Measurements from ENCODE around the gene DLGAP3.

Gene DLGAP3

GRCh38 chr1:34900775-34901502 lies 28.5 kb downstream of the DLGAP3 start:
- no peak for DNase-seq

- DNase-seq: no peak
These were observed 29.5 kb downstream of the DLGAP3 start for GRCh38 chr1:34899906-34900305.

- no peak for DNase-seq
These were observed 30.0 kb downstream of the DLGAP3 start for GRCh38 chr1:34899471-34899870.

GRCh38 chr1:34898330-34898761 lies 31.1 kb downstream of the DLGAP3 start:
- no peak for DNase-seq

GRCh38 chr1:34896612-34897011 lies 32.8 kb downstream of the DLGAP3 start:
- DNase-seq: no peak

GRCh38 chr1:34889705-34890104 lies 39.7 kb downstream of the DLGAP3 start:
- no peak for DNase-seq

- no peak for DNase-seq
These were observed 41.9 kb downstream of the DLGAP3 start for GRCh38 chr1:34887593-34887992.

GRCh38 chr1:34885405-34886247 lies 43.8 kb downstream of the DLGAP3 start:
- no peak for DNase-seq

- no peak for DNase-seq
These were observed 44.5 kb downstream of the DLGAP3 start for GRCh38 chr1:34884961-34885360.

- DNase-seq: no peak
These were observed 44.9 kb downstream of the DLGAP3 start for GRCh38 chr1:34884536-34884935.

- no peak for DNase-seq
These were observed 50.2 kb downstream of the DLGAP3 start for GRCh38 chr1:34879230-34879629.

- no peak for DNase-seq
These were observed 53.0 kb downstream of the DLGAP3 start for GRCh38 chr1:34876406-34876805.

GRCh38 chr1:34874296-34874952 lies 55.0 kb downstream of the DLGAP3 start:
- no peak for DNase-seq

GRCh38 chr1:34872133-34872503 lies 57.3 kb downstream of the DLGAP3 start:
- DNase-seq: no peak

GRCh38 chr1:34871443-34872132 lies 57.9 kb downstream of the DLGAP3 start:
- no peak for DNase-seq

- DNase-seq: no peak
These were observed 59.1 kb downstream of the DLGAP3 start for GRCh38 chr1:34870395-34870794.

GRCh38 chr1:34869760-34870159 lies 59.7 kb downstream of the DLGAP3 start:
- DNase-seq: no peak

- no peak for DNase-seq
These were observed 61.0 kb downstream of the DLGAP3 start for GRCh38 chr1:34868230-34869049.

- no peak for DNase-seq
These were observed 62.0 kb downstream of the DLGAP3 start for GRCh38 chr1:34867415-34867814.

GRCh38 chr1:34866762-34867109 lies 62.7 kb downstream of the DLGAP3 start:
- no peak for DNase-seq

- DNase-seq: no peak
These were observed 63.3 kb downstream of the DLGAP3 start for GRCh38 chr1:34865981-34866761.

GRCh38 chr1:34865573-34865972 lies 63.9 kb downstream of the DLGAP3 start:
- DNase-seq: no peak

Measured in NCI-H1436 treated with DMSO at 0.1 percent for 48 hours (cell line).